Uterus (tissue), 2 donors: ENCODE data around the gene BCAT1.
A peak's percentile ranks its signal among the peaks of the same experiment; 100 is the strongest.

Source experiments
- CTCF ChIP-seq, 4 experiments: fragments of 200-600 bp in 2 of 4; fragments of 450-650 bp in 2 of 4; sonication (generic) in 2 of 4; IDR thresholded peaks; one replicate each; pipeline ENCODE4 v1.5.1; 2016 to 2019; ENCODE audit warnings: antibody characterized with exemption in 4 of 4, mild to moderate bottlenecking in 2 of 4, moderate library complexity in 1 of 4
- POLR2A ChIP-seq, 2 donors: fragments of 450-650 bp; IDR thresholded peaks; one replicate each; pipeline ENCODE4 v1.6.1; 2016; ENCODE audit warnings: antibody characterized with exemption in 2 of 2, mild to moderate bottlenecking in 1 of 2, moderate library complexity in 1 of 2

GRCh38 chr12:24852420-24852819 is 96.5 kb downstream of the BCAT1 start:
- peak in 2 of 4 experiments; percentile 17 to 27 for TF ChIP-seq CTCF (IDR thresholded peaks at IDR 0.05)
- no peak for TF ChIP-seq POLR2A (IDR thresholded peaks at IDR 0.05)
